H1 (cell line): Measurements from ENCODE around the gene CORO2B. TPM values are rescaled to one million over a fixed set of nuclear protein-coding genes. Genes with fewer than 3 reads are reported as not detected.

Experiments used
- CTCF ChIA-PET: fragments of 300-600 bp; sonication (Branson Sonifier 250); formaldehyde crosslinking; loops from one replicate; lab custom pipeline; 2021; ENCODE audit not compliant: partially characterized antibody; lab: Charles Lee
- POLR2A ChIA-PET: fragments of 300-600 bp; sonication (Branson Sonifier 250); formaldehyde crosslinking; loops from one replicate; lab custom pipeline; 2021; ENCODE audit warnings: inconsistent platforms; ENCODE audit not compliant: partially characterized antibody; lab: Charles Lee
- DNase-seq, 2 experiments: peaks; one replicate each; pipeline versions ENCODE4 v3.0.0 to v3.0.0-alpha.2; 2010 to 2022; ENCODE audit warnings: low spot score in 2 of 2, low read depth in 1 of 2, mixed read lengths in 1 of 2
- FAIRE-seq: peaks from 2 replicates; lab custom pipeline; 2011; peaks lifted over from hg19 to GRCh38; lab: Jason Lieb, UNC
- H2AFZ ChIP-seq: 2 replicates; pipeline ENCODE4 v1.8.1; 2012; ENCODE audit warnings: low read length, inconsistent platforms
- H2AK5ac ChIP-seq: 2 replicates; pipeline ENCODE4 v1.6.1; 2013; ENCODE audit warnings: low read depth, low read length
- H2BK120ac ChIP-seq: replicated peaks from 2 replicates; pipeline ENCODE3; 2013; ENCODE audit warnings: low read depth, low read length, inconsistent platforms
- H2BK12ac ChIP-seq: 2 replicates; pipeline ENCODE4 v1.6.1; 2013; ENCODE audit warnings: low read depth, low read length
- H2BK15ac ChIP-seq: 2 replicates; pipeline ENCODE4 v1.6.1; 2013; ENCODE audit warnings: low read length
- H2BK20ac ChIP-seq: 2 replicates; pipeline ENCODE4 v1.6.1; 2013; ENCODE audit warnings: low read length
- H2BK5ac ChIP-seq: 2 replicates; pipeline ENCODE4 v1.6.1; 2013; ENCODE audit warnings: low read depth, low read length
- H3K14ac ChIP-seq: 2 replicates; pipeline ENCODE4 v1.6.1; 2013; ENCODE audit warnings: inconsistent platforms; ENCODE audit not compliant: insufficient read length
- H3K18ac ChIP-seq: 2 replicates; pipeline ENCODE4 v1.6.1; 2013; ENCODE audit warnings: low read length; ENCODE audit errors: extremely low read depth
- H3K23ac ChIP-seq: 2 replicates; pipeline ENCODE4 v1.6.1; 2013; ENCODE audit warnings: inconsistent platforms; ENCODE audit not compliant: insufficient read length
- H3K23me2 ChIP-seq: 2 replicates; pipeline ENCODE4 v1.6.1; 2013; ENCODE audit warnings: low read depth, low read length
- H3K27ac ChIP-seq: 2 replicates; pipeline ENCODE4 v1.6.1; 2011; ENCODE audit warnings: low read depth, low read length, inconsistent platforms
- H3K27me3 ChIP-seq, 4 experiments: replicated peaks in 1 of 4; 1 replicate in 1 of 4; 2 replicates in 3 of 4; pipeline versions ENCODE4 v1.6.1 to v1.8.1; 2011 to 2013; ENCODE audit warnings: low read length in 3 of 4, mild to moderate bottlenecking in 3 of 4, inconsistent platforms in 2 of 4, mixed read lengths in 2 of 4, moderate library complexity in 1 of 4; ENCODE audit not compliant: control insufficient read depth in 3 of 4, insufficient read depth in 3 of 4; ENCODE audit errors: extremely low read depth in 1 of 4
- H3K36me3 ChIP-seq, 4 experiments: 2 replicates each; pipeline versions ENCODE4 v1.6.1 to v1.8.1; 2011 to 2013; ENCODE audit warnings: mild to moderate bottlenecking in 4 of 4, low read length in 3 of 4, moderate library complexity in 2 of 4, control low read depth in 1 of 4, inconsistent platforms in 1 of 4; ENCODE audit not compliant: insufficient read depth in 4 of 4, control insufficient read depth in 2 of 4
- H3K4ac ChIP-seq: replicated peaks from 2 replicates; pipeline ENCODE3; 2013; ENCODE audit warnings: low read length, low read depth, mixed read lengths, inconsistent platforms; ENCODE audit not compliant: insufficient read length
- H3K4me1 ChIP-seq, 4 experiments: replicated peaks in 1 of 4; 1 replicate in 1 of 4; 2 replicates in 3 of 4; pipeline versions ENCODE4 v1.6.1 to v1.8.1; 2011 to 2013; ENCODE audit warnings: low read length in 3 of 4, inconsistent platforms in 2 of 4, mixed read lengths in 1 of 4; ENCODE audit not compliant: insufficient read depth in 4 of 4, control insufficient read depth in 3 of 4
- H3K4me2 ChIP-seq, 2 experiments: 2 replicates each; pipeline versions ENCODE4 v1.6.1 to v1.8.1; 2011 to 2013; ENCODE audit warnings: low read depth in 2 of 2, low read length in 2 of 2, control low read depth in 1 of 2, inconsistent platforms in 1 of 2, mild to moderate bottlenecking in 1 of 2; ENCODE audit not compliant: insufficient read depth in 1 of 2
- H3K4me3 ChIP-seq, 4 experiments: fragments of 200-600, 300-600 bp in 1 of 4; sonication (generic), shearing (Covaris generic), sonication (Bioruptor Twin) in 1 of 4; 2 replicates each; pipeline versions ENCODE4 v1.5.1 to v1.8.1; 2011 to 2016; ENCODE audit warnings: low read length in 4 of 4, low read depth in 3 of 4, control low read depth in 2 of 4, inconsistent platforms in 2 of 4, mild to moderate bottlenecking in 2 of 4, mixed read lengths in 1 of 4, moderate library complexity in 1 of 4; ENCODE audit not compliant: insufficient read depth in 2 of 4; ENCODE audit errors: extremely low read depth in 1 of 4
- H3K56ac ChIP-seq: replicated peaks from 2 replicates; pipeline ENCODE3; 2013; ENCODE audit warnings: low read depth, mild to moderate bottlenecking, mixed read lengths, low read length, inconsistent platforms; ENCODE audit not compliant: insufficient read length
- H3K79me1 ChIP-seq: 2 replicates; pipeline ENCODE4 v1.6.1; 2013; ENCODE audit warnings: low read depth, low read length, control low read depth
- H3K79me2 ChIP-seq, 2 experiments: 2 replicates each; pipeline versions ENCODE4 v1.6.1 to v1.8.1; 2012 to 2013; ENCODE audit warnings: low read length in 2 of 2, mild to moderate bottlenecking in 2 of 2, inconsistent platforms in 1 of 2; ENCODE audit not compliant: insufficient read depth in 2 of 2, control insufficient read depth in 1 of 2
- H3K9ac ChIP-seq, 4 experiments: replicated peaks in 1 of 4; 1 replicate in 1 of 4; 2 replicates in 3 of 4; pipeline versions ENCODE4 v1.6.1 to v1.8.1; 2011 to 2013; ENCODE audit warnings: low read depth in 3 of 4, low read length in 3 of 4, control low read depth in 2 of 4, mild to moderate bottlenecking in 2 of 4, moderate library complexity in 2 of 4, inconsistent platforms in 1 of 4; ENCODE audit errors: extremely low read depth in 1 of 4
- H3K9me3 ChIP-seq, 2 experiments: 2 replicates each; pipeline versions ENCODE4 v1.6.1 to v1.8.1; 2012 to 2013; ENCODE audit warnings: mild to moderate bottlenecking in 2 of 2, moderate library complexity in 2 of 2, control low read depth in 1 of 2, inconsistent platforms in 1 of 2, low read depth in 1 of 2, low read length in 1 of 2, mixed read lengths in 1 of 2; ENCODE audit not compliant: insufficient read depth in 2 of 2
- H4K20me1 ChIP-seq, 2 experiments: replicated peaks in 1 of 2; 2 replicates each; pipeline versions ENCODE3 to v1.8.1; 2011 to 2013; ENCODE audit warnings: inconsistent platforms in 2 of 2, low read length in 2 of 2, mild to moderate bottlenecking in 1 of 2; ENCODE audit not compliant: insufficient read depth in 2 of 2, control insufficient read depth in 1 of 2
- H4K5ac ChIP-seq: 2 replicates; pipeline ENCODE4 v1.6.1; 2013; ENCODE audit warnings: low read length, low read depth, mixed read lengths, inconsistent platforms; ENCODE audit not compliant: insufficient read length
- H4K8ac ChIP-seq: 2 replicates; pipeline ENCODE4 v1.8.0; 2013; ENCODE audit warnings: mild to moderate bottlenecking, moderate library complexity, low read length, inconsistent platforms; ENCODE audit not compliant: insufficient read depth; ENCODE audit errors: extremely low read depth
- H4K91ac ChIP-seq: replicated peaks from 2 replicates; pipeline ENCODE3; 2013; ENCODE audit warnings: low read length, mixed read lengths, inconsistent platforms; ENCODE audit not compliant: insufficient read length
- E2F6 ChIP-seq: IDR thresholded peaks from 2 replicates; pipeline ENCODE4 v1.6.1; 2012; ENCODE audit warnings: inconsistent platforms
- EGR1 ChIP-seq: IDR thresholded peaks from 2 replicates; pipeline ENCODE4 v1.6.1; 2011; ENCODE audit warnings: low read depth, low read length, borderline replicate concordance
- NRF1 ChIP-seq: IDR thresholded peaks from 2 replicates; pipeline ENCODE4 v1.6.1; 2011; ENCODE audit warnings: mild to moderate bottlenecking, low read depth, low read length, improper control_type of control experiment
- RAD21 ChIP-seq, 2 experiments: IDR thresholded peaks in 1 of 2; conservative IDR thresholded peaks in 1 of 2; 2 replicates each; pipeline ENCODE4 v1.6.1; 2011; ENCODE audit warnings: low read depth in 2 of 2, low read length in 2 of 2, improper control_type of control experiment in 1 of 2, inconsistent platforms in 1 of 2, mild to moderate bottlenecking in 1 of 2, moderate library complexity in 1 of 2
- ZNF274 ChIP-seq: IDR thresholded peaks from 2 replicates; pipeline ENCODE4 v1.7.0; 2012; ENCODE audit warnings: low read length, borderline replicate concordance; ENCODE audit errors: extremely low read depth
- WGBS, 2 experiments: shearing (Covaris generic) in 1 of 2; methylation state at CpG; one replicate each; pipeline versions ENCODE4 v1.1.6 to v1.1.7; 2013 to 2015; ENCODE audit warnings: low lambda C conversion rate in 2 of 2, mixed read lengths in 2 of 2, inconsistent platforms in 1 of 2, low coverage in 1 of 2, missing lambda C conversion rate in 1 of 2; ENCODE audit not compliant: insufficient replicate concordance in 2 of 2, insufficient coverage in 1 of 2, insufficient read length in 1 of 2; ENCODE audit errors: extremely low coverage in 1 of 2, missing lambda C conversion rate in 1 of 2; 5-methylcytosine and 5-hydroxymethylcytosine counted together
- polyA plus RNA-seq, 7 experiments: library from polyadenylated mRNA; depleted of rRNA in 3 of 7; stranded (reverse) in 5 of 7; unstranded in 2 of 7; fragments of >200 nt in 5 of 7; fragments of 200-250 nt in 2 of 7; gene quantifications; 1 replicate in 5 of 7; 2 replicates in 1 of 7; 4 replicates in 1 of 7; pipeline versions ENCODE4 v1.2.1 to v1.2.3, GENCODE V29; 2011 to 2013; ENCODE audit warnings: missing spikeins in 2 of 7, mixed read lengths in 2 of 7
- total RNA-seq: library from RNA; stranded (reverse); fragmentation: NEBNext Ultra II Directional; extraction: Animal tissue kit (Norgen Biotek cat#: 25700); gene quantifications from 2 replicates; pipeline ENCODE4 v1.2.1, GENCODE V29; 2021

Gene CORO2B
- total and polyA plus RNA-seq, 2 of the 8 experiments (the other 6 are each of a cell fraction or from before 2014, with no cell fraction given): 3.4 to 6.7 TPM

GRCh38 chr15:68589783-68590710 is 11.3 kb downstream of the CORO2B start:
- Histone ChIP-seq H2AFZ (no peak overlapping the region), H3K14ac (no peak overlapping the region), H3K4me3 (no peak overlapping the region), H3K18ac (peak overlapping the region; percentile 36; the same call in 1 of the 2 replicates), H3K79me2 (no peaks in the 10 kb centered on the region; a peak in 1 of 4 replicates), H3K9ac (no peak overlapping the region), H3K36me3 (no peaks in the 10 kb centered on the region), H3K23me2 (no peaks in the 10 kb centered on the region), H4K20me1 (no peaks in the 10 kb centered on the region), H2AK5ac (no peak overlapping the region), H3K27me3 (no peaks in the 10 kb centered on the region), H3K79me1 (no peaks in the 10 kb centered on the region), H2BK5ac (no peak overlapping the region), H3K4ac (no peak overlapping the region), H2BK12ac (no peak overlapping the region), H3K9me3 (no peaks in the 10 kb centered on the region), H3K23ac (no peak overlapping the region), H4K5ac (no peak overlapping the region), H4K91ac (peak overlapping the region; percentile 26), H3K56ac (no peak overlapping the region), H3K4me1 (peaks cover 2 to 9% (median 3%) of the 10 kb centered on the region in 4 experiments), H2BK120ac (no peak overlapping the region), H2BK15ac (no peak overlapping the region), H3K27ac (no peak overlapping the region), H2BK20ac (no peak overlapping the region), H3K4me2 (no peak overlapping the region), H4K8ac (peak overlapping the region; percentile 58; the same call in 1 of the 2 replicates)
- DNase-seq (no peak), FAIRE-seq (no peak)
- ChIA-PET CTCF (interaction anchor here (0.6 to 5.4 kb wide), 11 partner anchors 9 to 395 kb away, joined by 3 to 35 read pairs (median 3); no protein-coding TSS in a partner anchor), POLR2A (interaction anchor here (2.7 kb wide), 1 partner anchor 10 kb away, joined by 9 read pairs; the partner anchor contains the start of gene CORO2B)
- TF ChIP-seq E2F6 (no peak), EGR1 (no peak), ZNF274 (no peak), NRF1 (no peak), RAD21 (IDR thresholded peaks at IDR 0.05 in 1 of 2, conservative IDR thresholded peaks at IDR 0.05 in 1 of 2; ENCODE audit: low read depth in 2 of 2, low read length in 2 of 2) (no peak)
- 81% methylated on average over 14 of the region's 15 CpGs; no CpG with 5 or more reads in 1 of the 2 experiments for WGBS, 2 experiments
